Measurements from ENCODE around the gene GULP1. TPM values are rescaled to one million over a fixed set of nuclear protein-coding genes. Genes with fewer than 3 reads are reported as not detected.

The GULP1 gene
- total RNA-seq, 4 donors from 2014 or later, result 27.1 to 49.0 (median 36.8) TPM

GRCh38 chr2:188443207-188443606, 151.5 kb downstream of the GULP1 start:
- TF ChIP-seq POLR2AphosphoS5 (IDR thresholded peaks at IDR 0.05) (no peak), POLR2A (IDR thresholded peaks at IDR 0.05; ENCODE audit: low read depth) (no peak), CTCF (IDR thresholded peaks at IDR 0.05) (no peak), EP300 (IDR thresholded peaks at IDR 0.05) (no peak)
- Histone ChIP-seq H3K36me3 (no peaks in the 10 kb centered on the region), H3K4me3 (no peak overlapping the region), H3K27ac (replicated peaks in 1 of 4) (no peak overlapping the region), H3K27me3 (no peaks in the 10 kb centered on the region), H3K9me3 (no peaks in the 10 kb centered on the region), H3K4me1 (no peaks in the 10 kb centered on the region)
- DNase-seq (ENCODE audit: extremely low spot score), result no peak
- WGBS, result 86% methylated on average over 3 of the region's 3 CpGs
- intact Hi-C loops (cut with DNase I), result no loop called here

- Histone ChIP-seq H3K36me3 (no peaks in the 10 kb centered on the region), H3K9me3 (no peaks in the 10 kb centered on the region), H3K27me3 (no peaks in the 10 kb centered on the region), H3K27ac (replicated peaks in 1 of 4) (no peak overlapping the region), H3K4me1 (no peaks in the 10 kb centered on the region), H3K4me3 (no peak overlapping the region)
- 83% methylated on average over 3 of the region's 3 CpGs for WGBS
- intact Hi-C loops (cut with DNase I), result no loop called here
- TF ChIP-seq POLR2A (IDR thresholded peaks at IDR 0.05; ENCODE audit: low read depth) (no peak), CTCF (IDR thresholded peaks at IDR 0.05) (no peak), POLR2AphosphoS5 (IDR thresholded peaks at IDR 0.05) (no peak), EP300 (IDR thresholded peaks at IDR 0.05) (no peak)
- DNase-seq (ENCODE audit: extremely low spot score), result no peak
These were observed 152.6 kb downstream of the GULP1 start for GRCh38 chr2:188444106-188444835.

- Histone ChIP-seq H3K9me3 (no peaks in the 10 kb centered on the region), H3K27me3 (no peaks in the 10 kb centered on the region), H3K36me3 (no peaks in the 10 kb centered on the region), H3K27ac (replicated peaks in 1 of 4) (no peak overlapping the region), H3K4me3 (no peak overlapping the region), H3K4me1 (peaks cover 0 to 11% (median 5%) of the 10 kb centered on the region in 4 donors)
- WGBS, result 89% methylated on average over 1 of the region's 1 CpG
- intact Hi-C loops (cut with DNase I), result no loop called here
- TF ChIP-seq EP300 (IDR thresholded peaks at IDR 0.05) (no peak), CTCF (IDR thresholded peaks at IDR 0.05) (no peak), POLR2AphosphoS5 (IDR thresholded peaks at IDR 0.05) (no peak), POLR2A (IDR thresholded peaks at IDR 0.05; ENCODE audit: low read depth) (no peak)
- no peak for DNase-seq (ENCODE audit: extremely low spot score)
These were observed 157.9 kb downstream of the GULP1 start for GRCh38 chr2:188449561-188449960.

- Histone ChIP-seq H3K4me1 (peaks cover 0 to 11% (median 5%) of the 10 kb centered on the region in 4 donors), H3K27ac (replicated peaks in 1 of 4) (no peak overlapping the region), H3K36me3 (no peaks in the 10 kb centered on the region), H3K27me3 (no peaks in the 10 kb centered on the region), H3K9me3 (no peaks in the 10 kb centered on the region), H3K4me3 (no peak overlapping the region)
- intact Hi-C loops (cut with DNase I), result no loop called here
- DNase-seq (ENCODE audit: extremely low spot score), result no peak
- TF ChIP-seq POLR2A (IDR thresholded peaks at IDR 0.05; ENCODE audit: low read depth) (no peak), CTCF (IDR thresholded peaks at IDR 0.05) (no peak), POLR2AphosphoS5 (IDR thresholded peaks at IDR 0.05) (no peak), EP300 (IDR thresholded peaks at IDR 0.05) (no peak)
These were observed 158.3 kb downstream of the GULP1 start for GRCh38 chr2:188449971-188450370.
